ENCODE results near the gene LTB4R2. TPM values are rescaled to one million over a fixed set of nuclear protein-coding genes. Genes with fewer than 3 reads are reported as not detected.

LTB4R2 gene
- polyA plus RNA-seq, 1 experiment, result 1.6 TPM

DNA sequence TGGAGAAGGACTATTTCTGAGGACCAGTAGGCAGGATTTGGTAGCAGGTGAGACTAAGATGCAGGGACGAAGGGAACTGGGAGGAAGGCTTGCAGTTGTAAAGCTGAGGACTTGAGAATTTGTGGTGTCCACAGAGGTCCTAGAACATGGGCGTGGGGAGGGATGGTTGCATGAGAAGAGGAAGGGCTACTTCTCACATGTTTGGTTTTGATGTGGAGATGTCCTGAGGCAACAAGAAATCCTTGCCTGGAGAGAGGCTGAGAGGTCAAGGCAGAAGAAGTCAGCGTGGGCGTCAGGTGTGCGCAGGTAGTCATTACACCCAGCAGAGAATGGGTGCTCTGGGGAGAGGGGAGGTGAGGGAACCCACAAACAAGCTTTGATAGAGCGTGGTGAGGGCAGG lies 32.9 kb upstream of the LTB4R2 start:
- no peaks in the 10 kb centered on the region for H3K36me3 ChIP-seq (ENCODE audit: control insufficient read depth, insufficient read depth, low read length)
- H3K27me3 ChIP-seq (ENCODE audit: control insufficient read depth, insufficient read depth, low read length), result no peaks in the 10 kb centered on the region
- TF ChIP-seq, protein P1, sequence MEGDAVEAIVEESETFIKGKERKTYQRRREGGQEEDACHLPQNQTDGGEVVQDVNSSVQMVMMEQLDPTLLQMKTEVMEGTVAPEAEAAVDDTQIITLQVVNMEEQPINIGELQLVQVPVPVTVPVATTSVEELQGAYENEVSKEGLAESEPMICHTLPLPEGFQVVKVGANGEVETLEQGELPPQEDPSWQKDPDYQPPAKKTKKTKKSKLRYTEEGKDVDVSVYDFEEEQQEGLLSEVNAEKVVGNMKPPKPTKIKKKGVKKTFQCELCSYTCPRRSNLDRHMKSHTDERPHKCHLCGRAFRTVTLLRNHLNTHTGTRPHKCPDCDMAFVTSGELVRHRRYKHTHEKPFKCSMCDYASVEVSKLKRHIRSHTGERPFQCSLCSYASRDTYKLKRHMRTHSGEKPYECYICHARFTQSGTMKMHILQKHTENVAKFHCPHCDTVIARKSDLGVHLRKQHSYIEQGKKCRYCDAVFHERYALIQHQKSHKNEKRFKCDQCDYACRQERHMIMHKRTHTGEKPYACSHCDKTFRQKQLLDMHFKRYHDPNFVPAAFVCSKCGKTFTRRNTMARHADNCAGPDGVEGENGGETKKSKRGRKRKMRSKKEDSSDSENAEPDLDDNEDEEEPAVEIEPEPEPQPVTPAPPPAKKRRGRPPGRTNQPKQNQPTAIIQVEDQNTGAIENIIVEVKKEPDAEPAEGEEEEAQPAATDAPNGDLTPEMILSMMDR (IDR thresholded peaks at IDR 0.05; ENCODE audit: insufficient read depth, low read depth, low read length), result no peak
- ChIA-PET POLR2A (no interaction called here), CTCF (interaction anchor here (2.0 kb wide), 1 partner anchor 160 kb away, joined by 6 read pairs; no protein-coding TSS in a partner anchor)
- no peak for DNase-seq (ENCODE audit: low read depth)
- no peak overlapping the region for H3K4me3 ChIP-seq (ENCODE audit: low read depth, low read length)

DNA sequence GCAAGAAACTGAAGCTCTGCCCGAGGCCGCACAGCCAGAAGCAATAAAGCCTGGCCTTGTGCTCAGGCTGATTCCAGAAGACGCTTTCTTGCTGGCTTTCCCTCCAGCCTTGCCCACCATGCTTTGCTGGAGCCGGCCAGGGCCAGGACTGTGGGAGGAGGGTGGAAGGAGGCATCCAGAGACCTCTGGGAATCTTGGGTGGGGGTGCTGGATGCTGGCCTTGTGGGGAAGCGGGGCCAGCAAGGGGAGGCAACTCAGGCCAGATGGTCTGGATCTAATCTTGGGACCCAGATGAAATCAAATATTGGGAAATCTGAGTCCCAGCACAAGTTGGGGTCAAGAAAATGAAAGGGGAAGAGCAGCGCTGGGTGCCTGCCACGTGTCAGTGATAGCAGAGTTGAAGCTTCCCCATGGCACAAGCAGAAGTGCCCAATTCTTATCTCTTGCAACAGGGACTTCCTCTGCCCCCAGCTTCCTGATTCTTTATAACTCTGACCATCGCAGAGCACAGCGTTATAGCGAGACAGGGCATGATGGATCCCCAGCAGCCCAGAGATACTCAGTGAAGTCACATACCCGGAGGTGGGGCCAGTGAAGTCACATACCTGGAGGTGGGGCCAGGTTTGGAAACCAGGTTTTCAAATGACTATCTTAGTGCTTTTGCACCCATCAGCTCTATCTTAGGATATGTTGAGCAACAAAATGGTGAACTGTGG lies 32.2 kb upstream of the LTB4R2 start:
- TF ChIP-seq, protein P1 (IDR thresholded peaks at IDR 0.05; ENCODE audit: insufficient read depth, low read depth, low read length), result no peak
- ChIA-PET CTCF (interaction anchor here (1.6 to 9.7 kb wide), 3 partner anchors 19 to 159 kb away, joined by 6 to 47 read pairs (median 6); partner anchors contain the start of genes DHRS1, NOP9 and TINF2), POLR2A (no interaction called here)
- Histone ChIP-seq H3K27me3 (ENCODE audit: control insufficient read depth, insufficient read depth, low read length) (no peaks in the 10 kb centered on the region), H3K36me3 (ENCODE audit: control insufficient read depth, insufficient read depth, low read length) (no peaks in the 10 kb centered on the region), H3K4me3 (ENCODE audit: low read depth, low read length) (no peak overlapping the region)
- no peak for DNase-seq (ENCODE audit: low read depth)

DNA sequence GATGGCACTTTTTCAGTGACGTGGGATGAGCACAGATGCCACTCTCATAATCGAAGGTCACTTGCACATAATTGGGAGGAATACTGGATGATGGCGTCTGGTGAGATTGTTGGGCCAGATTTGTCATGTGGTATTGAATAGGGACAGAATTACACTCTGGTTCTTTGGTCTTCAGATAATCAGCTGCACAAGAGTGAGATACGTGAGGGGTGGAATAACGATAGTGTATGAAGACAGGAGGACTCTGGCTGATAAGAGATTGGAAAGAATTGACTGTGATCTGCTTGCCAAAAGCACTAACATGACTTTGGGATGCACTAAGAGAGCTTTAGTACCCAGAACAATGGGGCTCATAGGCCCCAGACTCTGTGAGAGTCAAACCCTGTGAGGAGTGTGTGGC lies 31.5 kb upstream of the LTB4R2 start:
- DNase-seq (ENCODE audit: low read depth), result no peak
- Histone ChIP-seq H3K36me3 (ENCODE audit: control insufficient read depth, insufficient read depth, low read length) (no peaks in the 10 kb centered on the region), H3K4me3 (ENCODE audit: low read depth, low read length) (no peak overlapping the region), H3K27me3 (ENCODE audit: control insufficient read depth, insufficient read depth, low read length) (no peaks in the 10 kb centered on the region)
- TF ChIP-seq, protein P1 (IDR thresholded peaks at IDR 0.05; ENCODE audit: insufficient read depth, low read depth, low read length), result no peak
- POLR2A ChIA-PET, result no interaction called here
- CTCF ChIA-PET, result interaction anchor here (1.6 to 9.7 kb wide), 3 partner anchors 19 to 158 kb away, joined by 6 to 47 read pairs (median 6); partner anchors contain the start of genes DHRS1, NOP9 and TINF2

DNA sequence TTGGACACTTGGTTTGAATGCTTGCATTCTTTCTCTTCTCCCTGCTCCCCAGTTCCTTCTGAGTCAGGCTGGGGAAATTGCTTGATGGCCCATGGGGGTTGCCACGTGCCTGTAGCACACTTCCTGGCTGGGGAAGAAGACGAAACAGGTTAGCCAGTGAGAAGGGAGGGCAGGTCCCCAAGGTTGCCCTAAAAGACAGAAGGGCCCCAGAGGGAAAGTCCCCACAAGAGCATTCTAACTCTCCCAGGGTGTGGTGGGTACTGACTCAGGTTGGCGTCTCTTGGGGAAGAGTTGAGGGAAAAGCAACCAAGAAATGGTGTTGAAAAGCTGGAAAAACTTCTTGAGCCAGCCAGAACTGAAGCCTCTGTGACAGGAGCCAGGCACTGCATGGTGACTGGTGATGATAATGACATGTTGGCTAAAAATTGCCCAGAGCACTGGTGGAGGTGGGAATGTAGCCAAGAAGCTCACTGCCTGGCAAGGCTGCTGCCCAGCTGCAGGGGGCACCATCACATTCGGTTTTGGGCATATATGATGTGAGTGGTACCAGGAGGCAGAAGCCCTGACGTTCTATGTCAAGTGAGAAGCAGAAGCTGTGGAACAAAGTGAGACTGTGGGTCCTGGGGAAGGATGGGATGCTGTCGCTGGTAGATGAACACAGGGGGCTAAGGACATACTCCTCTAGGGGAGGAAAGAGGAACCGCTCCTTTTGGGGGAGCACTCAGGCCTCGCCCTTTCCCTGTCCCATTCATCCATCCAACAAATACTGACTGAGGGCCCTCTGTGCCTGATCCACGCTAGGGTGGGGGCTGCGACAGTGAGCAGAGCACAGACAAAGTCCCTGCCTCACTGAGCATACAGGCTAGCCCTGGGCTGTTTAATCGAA lies 30.4 kb upstream of the LTB4R2 start:
- Histone ChIP-seq H3K4me3 (ENCODE audit: low read depth, low read length) (no peak overlapping the region), H3K27me3 (ENCODE audit: control insufficient read depth, insufficient read depth, low read length) (no peaks in the 10 kb centered on the region), H3K36me3 (ENCODE audit: control insufficient read depth, insufficient read depth, low read length) (no peaks in the 10 kb centered on the region)
- CTCF ChIA-PET, result interaction anchor here (1.0 to 9.7 kb wide), 4 partner anchors 8 to 37 kb away, joined by 3 to 47 read pairs (median 14); partner anchors contain the start of genes DHRS1, NOP9, RABGGTA and TINF2
- no peak for DNase-seq (ENCODE audit: low read depth)
- POLR2A ChIA-PET, result no interaction called here
- TF ChIP-seq, protein P1 (IDR thresholded peaks at IDR 0.05; ENCODE audit: insufficient read depth, low read depth, low read length), result no peak

All from BJ (cell line).